Measurements from ENCODE around the gene TEX14. TPM values are rescaled to one million over a fixed set of nuclear protein-coding genes. Genes with fewer than 3 reads are reported as not detected.

The TEX14 gene
- total and polyA plus RNA-seq, 2 donors (not counting 3 experiments of a cell fraction or from before 2014, with no cell fraction given): 0.10 TPM; not detected in 1

GRCh38 chr17:58666858-58667267, 25.0 kb downstream of the TEX14 start:
- peak overlapping the region; percentile 18 for H3K27ac ChIP-seq (ENCODE audit: insufficient read depth, low read depth, low read length)
- no peaks in the 10 kb centered on the region for H3K9me3 ChIP-seq (replicated peaks; ENCODE audit: control insufficient read depth, insufficient read depth, low read length)
- no peaks in the 10 kb centered on the region for H3K27me3 ChIP-seq (ENCODE audit: control insufficient read depth in 2 of 2, insufficient read depth in 2 of 2, low read length in 2 of 2)
- no peaks in the 10 kb centered on the region for H4K20me1 ChIP-seq (replicated peaks; ENCODE audit: control insufficient read depth, extremely low read depth, insufficient read depth, low read length)
- no peaks in the 10 kb centered on the region for H3K79me2 ChIP-seq (ENCODE audit: control insufficient read depth, insufficient read depth, low read length)
- BruUV-seq (replicated peaks): no TSS peak
- CTCF ChIA-PET: interaction anchor here (0.5 kb wide), 1 partner anchor 17 kb away, joined by 3 read pairs; no protein-coding TSS in a partner anchor
- H3K4me2 ChIP-seq (ENCODE audit: insufficient read depth, low read length): peak overlapping the region; percentile 29
- intact Hi-C loops (cut with micrococcal nuclease) (no loop called here), dilution Hi-C loops (cut with MboI; ENCODE audit: extremely low pct_ligation_motif_present, low sequenced_read_pairs) (no loop called here)
- FAIRE-seq (peak; percentile 42), DNase-seq (ENCODE audit: low read depth, low spot score) (peak; percentile 76)
- H3K4me3 ChIP-seq (replicated peaks in 1 of 3; ENCODE audit: insufficient read depth in 1 of 3, low read depth in 1 of 3, low read length in 3 of 3): peak overlapping the region in 1 of 3 experiments; percentile 12
- peak overlapping the region; percentile 43 for H3K9ac ChIP-seq (replicated peaks; ENCODE audit: extremely low read depth, insufficient read depth, low read length)
- peak overlapping the region; percentile 83 for H2AFZ ChIP-seq (ENCODE audit: low read depth, low read length)
- POLR2A ChIA-PET: interaction anchor here (3.2 kb wide), 1 partner anchor 36 kb away, joined by 22 read pairs; no protein-coding TSS in a partner anchor
- H3K4me1 ChIP-seq (ENCODE audit: control insufficient read depth, extremely low read depth, insufficient read depth, low read length): peaks cover 8% of the 10 kb centered on the region
- TF ChIP-seq POLR2A (IDR thresholded peaks at IDR 0.05; ENCODE audit: low read depth, low read length) (no peak), MAX (IDR thresholded peaks at IDR 0.05; ENCODE audit: insufficient read depth, insufficient read length) (no peak), EZH2 (IDR thresholded peaks at IDR 0.05; ENCODE audit: borderline replicate concordance, low read depth, low read length, severe bottlenecking) (no peak), FOS (IDR thresholded peaks at IDR 0.05; ENCODE audit: borderline replicate concordance, insufficient read depth, low read length) (no peak), JUN (IDR thresholded peaks at IDR 0.05; ENCODE audit: borderline replicate concordance, insufficient read depth, insufficient read length, low read depth) (no peak), CTCF (IDR thresholded peaks at IDR 0.05; ENCODE audit: extremely low read depth in 1 of 2, insufficient read depth in 1 of 2, low read depth in 1 of 2, low read length in 2 of 2) (no peak), GATA2 (IDR thresholded peaks at IDR 0.05; ENCODE audit: insufficient read depth, insufficient read length, low read depth, low read length) (no peak), POLR2AphosphoS5 (IDR thresholded peaks at IDR 0.05; ENCODE audit: insufficient read depth, low read depth, low read length) (no peak), MYC (IDR thresholded peaks at IDR 0.05; ENCODE audit: low read depth, low read length) (no peak)
- H3K9me1 ChIP-seq (replicated peaks; ENCODE audit: control insufficient read depth, extremely low read depth, insufficient read depth, low read length): no peaks in the 10 kb centered on the region
- H3K36me3 ChIP-seq (ENCODE audit: control insufficient read depth in 2 of 2, extremely low read depth in 1 of 2, insufficient read depth in 2 of 2, low read length in 2 of 2): no peaks in the 10 kb centered on the region

All from endothelial cell of umbilical vein (primary cell).